Measurements from ENCODE around the gene SRSF6. TPM values are rescaled to one million over a fixed set of nuclear protein-coding genes. Genes with fewer than 3 reads are reported as not detected.
"Not testable (repeated sequence)": the region's sequence is repeated elsewhere in the genome, so short reads cannot be mapped to it uniquely, and the experiment has no call there.

SRSF6 gene
- polyA plus RNA-seq (ENCODE audit: insufficient read length), result 429 TPM
- long read RNA-seq, donor 1, full-length matches to known transcripts, result 17 of 43 reads
- long read RNA-seq, donor 1, partial matches to known transcripts, result 20 of 43 reads
- long read RNA-seq, donor 1, other reads (novel, unspliced or antisense), result 6 of 43 reads
- long read RNA-seq, donor 2, full-length matches to known transcripts, result 28 of 65 reads
- long read RNA-seq, donor 2, partial matches to known transcripts, result 16 of 65 reads
- long read RNA-seq, donor 2, other reads (novel, unspliced or antisense), result 21 of 65 reads
- long read RNA-seq, donor 3, full-length matches to known transcripts, result 25 of 45 reads
- long read RNA-seq, donor 3, partial matches to known transcripts, result 20 of 45 reads
- long read RNA-seq, donor 3, other reads (novel, unspliced or antisense), result 0 of 45 reads
- long read RNA-seq, donor 4, full-length matches to known transcripts, result 1 of 1 reads
- long read RNA-seq, donor 4, partial matches to known transcripts, result 0 of 1 reads
- long read RNA-seq, donor 4, other reads (novel, unspliced or antisense), result 0 of 1 reads
- long read RNA-seq, donor 5, full-length matches to known transcripts, result 34 of 62 reads
- long read RNA-seq, donor 5, partial matches to known transcripts, result 16 of 62 reads
- long read RNA-seq, donor 5, other reads (novel, unspliced or antisense), result 12 of 62 reads
- long read RNA-seq, donor 6, full-length matches to known transcripts, result 31 of 31 reads
- long read RNA-seq, donor 6, partial matches to known transcripts, result 0 of 31 reads
- long read RNA-seq, donor 6, other reads (novel, unspliced or antisense), result 0 of 31 reads
- long read RNA-seq, donor 7, full-length matches to known transcripts, result 44 of 100 reads
- long read RNA-seq, donor 7, partial matches to known transcripts, result 26 of 100 reads
- long read RNA-seq, donor 7, other reads (novel, unspliced or antisense), result 30 of 100 reads
- long read RNA-seq, donor 8, full-length matches to known transcripts, result 9 of 24 reads
- long read RNA-seq, donor 8, partial matches to known transcripts, result 15 of 24 reads
- long read RNA-seq, donor 8, other reads (novel, unspliced or antisense), result 0 of 24 reads

- DNase-seq, result peak; percentile 95
Measured at GRCh38 chr20:43457640-43458421, at the start of gene SRSF6. SRSF6 (plus strand) TSS chr20:43457896; CDS start chr20:43458034, 138 bp downstream.

DNA sequence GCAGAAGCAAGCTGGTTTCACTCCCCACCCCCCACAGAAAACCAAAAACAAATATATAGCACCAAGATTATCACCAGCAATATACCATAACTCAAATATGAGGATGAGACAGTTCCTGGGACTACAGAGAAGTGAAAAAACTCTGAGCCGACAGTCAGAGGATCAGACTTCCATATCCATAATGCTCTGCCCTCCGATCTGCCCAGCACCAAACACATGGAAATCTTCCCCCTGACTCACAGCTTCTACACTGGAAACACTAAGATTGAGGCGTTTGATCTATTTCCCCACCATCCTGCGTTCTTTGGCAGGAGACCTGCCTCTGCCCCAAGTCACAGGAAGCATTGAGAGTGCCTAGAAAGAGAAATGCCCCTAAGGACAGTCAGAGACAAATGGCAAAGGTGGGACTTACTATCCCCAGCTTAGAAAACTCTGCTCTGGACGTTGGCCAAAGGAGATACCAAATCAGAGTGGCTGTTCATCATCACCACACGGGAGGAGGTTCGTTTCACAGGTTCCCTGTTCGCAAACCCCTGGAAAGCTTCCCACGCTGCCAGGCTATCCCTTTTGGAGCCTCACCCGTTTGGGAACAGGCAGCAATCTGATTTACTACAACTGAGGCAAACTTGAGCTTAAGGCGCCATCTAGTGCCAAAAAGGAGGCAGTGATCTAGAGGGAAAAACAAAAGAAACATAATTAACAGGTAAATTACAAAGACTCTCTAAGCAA is 48.7 kb upstream of the SRSF6 start:
- peak; percentile 8 for DNase-seq

DNA sequence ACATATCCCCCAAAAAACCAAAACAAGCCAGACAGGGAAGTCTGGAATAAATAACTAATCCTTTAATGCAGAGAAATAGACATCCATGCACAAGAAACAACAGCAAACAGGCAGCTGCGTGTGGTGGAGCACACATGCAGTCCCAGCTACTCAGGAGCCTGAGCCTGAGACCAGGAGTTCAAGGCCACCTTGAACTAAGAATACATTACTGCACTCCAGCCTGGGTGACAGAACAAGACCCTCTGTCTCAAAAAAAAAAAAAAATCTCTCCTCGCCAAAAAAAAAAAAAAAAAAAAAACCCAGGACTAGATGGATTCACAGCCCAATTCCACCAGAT is 48.2 kb upstream of the SRSF6 start:
- no peak for DNase-seq

- no peak for DNase-seq
Measured at GRCh38 chr20:43415661-43416430, 41.9 kb upstream of the SRSF6 start.

DNA sequence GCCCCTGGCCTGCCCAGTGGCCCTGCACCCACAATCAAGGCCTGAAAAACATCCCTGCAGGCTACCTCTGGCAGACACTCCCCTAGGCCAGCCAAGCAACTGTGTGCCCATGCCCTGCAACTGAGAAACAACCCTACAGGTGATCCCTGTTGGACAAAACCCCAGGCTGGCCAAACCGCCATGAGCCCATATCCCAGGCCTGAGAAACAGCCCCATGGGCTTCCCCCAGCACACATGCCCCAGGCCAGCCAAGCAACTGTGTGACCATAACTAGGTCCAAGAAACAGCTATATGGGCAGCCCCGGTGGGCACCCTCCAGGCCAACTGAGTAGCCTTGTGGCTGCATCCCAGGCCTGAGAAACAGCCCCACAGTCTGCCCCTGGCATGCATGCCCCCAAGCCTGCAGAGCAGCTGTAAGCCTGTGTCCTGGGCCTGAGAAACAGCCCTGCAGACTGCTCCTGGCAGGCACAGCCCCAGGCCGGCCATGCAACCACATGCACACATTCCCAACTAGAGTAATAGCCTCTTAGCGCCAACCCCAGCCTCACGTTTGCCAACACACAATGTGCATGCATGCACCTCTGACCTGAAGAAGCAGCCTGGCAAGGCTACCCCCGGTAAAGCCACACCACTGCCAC is 41.0 kb upstream of the SRSF6 start:
- no peak for DNase-seq

GRCh38 chr20:43420192-43420591 is 37.5 kb upstream of the SRSF6 start:
- no peak for DNase-seq

DNA sequence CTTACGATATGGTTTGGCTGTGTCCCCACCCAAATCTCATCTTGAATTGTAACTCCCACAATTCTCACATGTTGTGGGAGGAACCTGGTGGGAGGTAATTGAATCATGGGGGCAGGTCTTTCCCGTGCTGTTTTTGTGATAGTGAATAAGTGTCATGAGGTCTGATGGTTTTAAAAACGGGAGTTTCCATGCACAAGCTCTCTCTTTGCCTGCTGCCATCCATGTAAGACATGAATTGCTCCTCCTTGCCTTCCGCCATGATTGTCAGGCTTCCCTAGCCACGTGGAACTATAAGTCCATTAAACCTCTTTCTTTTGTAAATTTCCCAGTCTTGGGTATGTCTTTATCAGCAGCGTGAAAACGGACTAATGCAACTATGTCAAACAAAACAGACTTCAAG is 36.8 kb upstream of the SRSF6 start:
- DNase-seq, result not testable (repeated sequence)

DNA sequence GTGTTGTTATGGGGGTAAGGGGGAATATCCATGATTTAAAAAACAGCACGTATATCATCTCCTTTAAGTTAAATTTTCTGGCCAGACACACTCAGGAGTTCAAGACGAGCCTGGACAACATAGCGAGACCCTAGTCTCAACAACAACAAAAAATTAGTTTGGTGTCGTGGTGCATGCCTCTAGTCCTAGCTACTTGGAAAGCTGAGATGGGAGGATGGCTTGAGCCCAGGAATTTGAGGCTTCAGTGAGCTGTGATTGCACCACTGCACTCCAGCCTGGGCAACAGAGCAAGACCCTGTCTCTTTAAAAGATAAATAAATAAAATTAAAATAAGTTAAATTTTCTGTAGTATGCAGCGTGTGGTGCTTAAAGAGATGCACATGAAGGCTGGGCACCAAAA is 31.5 kb upstream of the SRSF6 start:
- no peak for DNase-seq

- no peak for DNase-seq
Measured at GRCh38 chr20:43430265-43431133, 27.2 kb upstream of the SRSF6 start.

GRCh38 chr20:43431134-43431519 is 26.6 kb upstream of the SRSF6 start:
- no peak for DNase-seq

DNA sequence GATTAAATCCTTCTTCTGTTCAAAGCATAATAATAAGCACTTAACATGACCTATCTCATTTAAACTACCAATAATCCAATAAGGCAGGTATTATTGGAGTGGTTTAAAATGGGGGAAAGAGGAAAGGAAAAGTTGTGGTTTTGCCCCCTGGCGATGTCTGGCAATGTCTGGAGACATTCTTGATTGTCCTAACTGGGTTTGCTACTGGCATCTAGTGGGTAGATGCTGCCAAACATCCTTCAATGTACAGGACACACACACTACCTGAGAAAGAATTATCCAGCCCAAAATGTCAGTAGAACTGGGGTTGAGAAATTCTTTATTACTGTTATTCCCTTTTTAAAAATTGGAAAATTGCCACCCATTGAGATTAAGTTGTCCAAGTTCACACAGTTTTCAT is 25.2 kb upstream of the SRSF6 start:
- no peak for DNase-seq

DNA sequence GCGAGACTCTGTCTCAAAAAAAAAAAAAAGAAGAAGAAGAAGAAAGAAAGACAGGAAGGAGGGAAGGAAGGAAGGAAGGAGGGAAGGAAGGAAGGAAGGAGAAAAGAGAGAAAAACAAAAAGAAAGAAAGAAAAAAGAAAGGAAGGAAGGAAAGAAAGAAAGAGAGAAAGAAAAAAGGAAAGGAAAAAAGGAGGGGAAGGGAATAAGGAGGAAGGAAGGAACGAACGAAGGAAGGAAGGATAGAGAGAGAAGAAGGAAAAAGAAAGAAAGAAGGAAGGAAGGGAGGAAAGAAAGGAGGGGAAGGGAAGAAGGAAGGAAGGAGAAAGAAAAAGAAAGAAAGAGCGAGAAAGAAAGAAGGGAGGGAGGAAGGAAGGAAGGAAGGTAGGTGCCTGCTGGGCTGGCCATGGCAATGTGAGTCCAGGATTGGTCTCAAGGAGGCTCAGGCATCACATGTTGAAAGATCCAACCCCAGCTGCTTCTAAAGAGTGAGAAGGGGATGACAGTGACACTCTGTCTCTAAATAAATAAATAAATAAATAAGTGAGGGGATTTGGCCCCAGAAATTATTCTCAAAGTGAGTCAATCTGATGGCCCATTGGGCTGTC is 24.3 kb upstream of the SRSF6 start:
- DNase-seq, result no peak

GRCh38 chr20:43434565-43434964 is 23.1 kb upstream of the SRSF6 start:
- no peak for DNase-seq

DNA sequence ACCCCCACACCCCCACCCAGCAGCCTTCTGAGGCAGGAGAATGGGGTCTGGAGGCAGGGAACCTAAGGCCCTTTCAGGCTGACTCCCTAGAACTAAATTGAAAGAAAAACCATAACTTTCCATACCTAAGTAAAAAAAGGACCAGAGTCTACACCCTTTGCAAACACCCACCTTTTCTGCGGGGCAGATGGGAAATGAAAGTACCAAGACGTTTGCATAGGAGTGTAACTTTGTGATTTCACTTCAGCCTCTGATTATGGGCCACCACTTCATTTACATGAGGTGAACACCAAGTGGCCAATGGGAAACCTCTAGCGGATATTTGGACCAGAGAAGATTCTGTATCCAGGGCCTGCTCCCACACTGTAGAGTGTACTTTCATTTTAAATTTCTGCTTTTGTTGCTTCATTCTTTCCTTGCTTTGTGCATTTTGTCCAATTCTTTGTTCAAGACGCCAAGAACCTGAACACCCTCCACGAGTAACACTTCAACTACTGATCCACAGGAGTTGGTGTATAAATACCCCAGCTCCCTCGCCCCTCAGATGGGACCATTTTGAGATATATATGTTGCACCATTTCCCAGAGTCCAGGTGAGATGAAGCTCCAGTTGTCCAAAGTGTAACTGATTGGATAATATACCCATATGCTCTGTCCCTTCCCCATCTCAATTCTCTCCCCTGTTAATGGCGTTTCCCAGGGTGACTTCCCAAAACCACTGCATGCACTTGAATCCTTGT is 18.9 kb upstream of the SRSF6 start:
- DNase-seq, result no peak

DNA sequence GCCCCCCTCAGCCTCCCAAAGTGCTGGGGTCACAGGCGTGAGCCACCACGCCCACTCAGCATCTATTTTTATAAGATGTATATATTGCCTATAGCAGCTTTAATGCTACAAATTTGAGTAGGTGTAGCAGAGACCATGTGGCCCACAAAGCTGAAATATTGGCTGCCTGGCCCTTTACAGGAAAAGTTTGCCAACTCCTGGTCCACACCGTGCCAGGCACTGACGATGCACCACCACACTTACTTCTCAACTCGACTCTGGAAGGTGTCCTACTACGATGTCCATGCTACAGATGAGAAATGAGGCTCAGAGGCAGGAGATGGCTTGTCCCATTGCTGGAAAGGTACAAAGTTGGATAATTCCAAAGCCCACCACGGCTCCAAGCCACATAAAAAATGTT is 17.2 kb upstream of the SRSF6 start:
- no peak for DNase-seq

- no peak for DNase-seq
Measured at GRCh38 chr20:43442282-43442880, 15.3 kb upstream of the SRSF6 start.

DNA sequence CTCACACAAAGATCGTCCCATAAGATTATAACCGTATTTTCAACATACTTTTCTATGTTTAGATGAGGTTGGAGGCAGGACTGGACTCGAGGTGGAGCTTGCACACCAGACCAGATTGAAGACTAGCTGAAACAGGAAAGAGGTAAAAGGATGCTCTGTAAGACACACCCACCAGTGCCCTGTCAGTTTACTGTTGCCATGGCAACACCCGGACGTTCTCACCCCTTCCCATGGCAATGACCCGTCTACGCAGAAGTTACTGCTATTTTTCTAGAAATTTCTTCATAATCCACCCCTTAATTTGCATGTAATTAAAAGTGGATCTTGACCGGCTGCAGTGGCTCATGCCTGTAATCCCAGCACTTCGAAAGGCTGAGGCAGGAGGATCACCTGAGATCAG is 13.6 kb upstream of the SRSF6 start:
- DNase-seq, result no peak

All from left kidney (tissue), 8 donors.